GM23338 (cell line): Measurements from ENCODE around the gene NECAP2. TPM values are rescaled to one million over a fixed set of nuclear protein-coding genes. Genes with fewer than 3 reads are reported as not detected.

Source experiments
- ATAC-seq: fragments of 200-7000 bp; cut with Tn5 transposase; 3 replicates; pipeline ENCODE4 v1.9.1; 2020
- DNase-seq: peaks from one replicate; pipeline ENCODE4 v3.0.0-alpha.2; 2015; ENCODE audit warnings: low spot score
- H2AFZ ChIP-seq: fragments of 200-600 bp; sonication (generic); 2 replicates; pipeline ENCODE4 v1.8.0; 2016; ENCODE audit warnings: antibody characterized with exemption, mild to moderate bottlenecking, moderate library complexity
- H3F3A ChIP-seq: fragments of 200-600 bp; sonication (generic); replicated peaks from 2 replicates; pipeline ENCODE4 v1.8.0; 2017; ENCODE audit warnings: antibody characterized with exemption, mixed run types, low read depth
- H3K27ac ChIP-seq: fragments of 200-600 bp; sonication (generic); 2 replicates; pipeline ENCODE4 v1.6.1; 2016; ENCODE audit warnings: low read depth
- H3K27me3 ChIP-seq: fragments of 200-600 bp; sonication (generic); 2 replicates; pipeline ENCODE4 v1.8.0; 2016; ENCODE audit warnings: mild to moderate bottlenecking, mixed run types, moderate library complexity; ENCODE audit not compliant: insufficient read depth
- H3K36me3 ChIP-seq: fragments of 200-600 bp; sonication (generic); 2 replicates; pipeline ENCODE4 v1.8.0; 2016; ENCODE audit warnings: mild to moderate bottlenecking; ENCODE audit not compliant: insufficient read depth
- H3K4me1 ChIP-seq: fragments of 200-600 bp; sonication (generic); 2 replicates; pipeline ENCODE4 v1.8.0; 2016; ENCODE audit warnings: mild to moderate bottlenecking, moderate library complexity; ENCODE audit not compliant: insufficient read depth
- H3K4me2 ChIP-seq: fragments of 200-600 bp; sonication (generic); 2 replicates; pipeline ENCODE4 v1.7.1; 2017; ENCODE audit warnings: mixed run types
- H3K4me3 ChIP-seq: fragments of 200-600 bp; sonication (generic); 2 replicates; pipeline ENCODE4 v1.6.1; 2016; ENCODE audit warnings: mixed run types
- H3K79me2 ChIP-seq: fragments of 200-600 bp; sonication (generic); replicated peaks from 2 replicates; pipeline ENCODE4 v1.8.0; 2017; ENCODE audit warnings: mild to moderate bottlenecking; ENCODE audit not compliant: insufficient read depth
- H3K9me2 ChIP-seq: fragments of 200-600 bp; sonication (generic); 2 replicates; pipeline ENCODE4 v1.8.0; 2017; ENCODE audit not compliant: insufficient read depth
- H4K20me1 ChIP-seq: fragments of 200-600 bp; sonication (generic); replicated peaks from 2 replicates; pipeline ENCODE4 v1.8.0; 2017; ENCODE audit warnings: mild to moderate bottlenecking; ENCODE audit not compliant: insufficient read depth
- H3K27ac Mint-ChIP-seq: 2 replicates; pipeline ENCODE4 v1.8.0; 2020; ENCODE audit warnings: inconsistent platforms, mild to moderate bottlenecking, moderate library complexity, mixed read lengths
- H3K27me3 Mint-ChIP-seq: 3 replicates; pipeline ENCODE4 v1.8.0; 2022; ENCODE audit warnings: low read depth, mild to moderate bottlenecking, moderate library complexity, mixed read lengths, inconsistent platforms; ENCODE audit not compliant: insufficient read depth, poor library complexity
- H3K36me3 Mint-ChIP-seq: 3 replicates; pipeline ENCODE4 v1.8.0; 2021; ENCODE audit warnings: low read depth, mild to moderate bottlenecking, inconsistent platforms, moderate library complexity, mixed read lengths
- H3K4me1 Mint-ChIP-seq: 3 replicates; pipeline ENCODE4 v1.8.0; 2020; ENCODE audit warnings: mild to moderate bottlenecking, inconsistent platforms, mixed read lengths
- H3K4me3 Mint-ChIP-seq: 3 replicates; pipeline ENCODE4 v1.8.0; 2021; ENCODE audit warnings: moderate library complexity, mild to moderate bottlenecking, inconsistent platforms, mixed read lengths
- H3K9me3 Mint-ChIP-seq: 3 replicates; pipeline ENCODE4 v1.8.0; 2020; ENCODE audit warnings: moderate library complexity, mild to moderate bottlenecking, inconsistent platforms, mixed read lengths
- CREB1 ChIP-seq: fragments of 250-450 bp; sonication (Bioruptor Pico); IDR thresholded peaks from 2 replicates; pipeline ENCODE4 v1.5.0; 2020; ENCODE audit warnings: low read depth, mild to moderate bottlenecking, moderate library complexity
- EZH2 ChIP-seq: fragments of 200-600 bp; sonication (generic); IDR thresholded peaks from one replicate; pipeline ENCODE4 v1.8.0; 2017; ENCODE audit warnings: antibody characterized with exemption, mild to moderate bottlenecking, low read depth; ENCODE audit not compliant: unreplicated experiment
- EZH2phosphoT487 ChIP-seq: fragments of 200-600 bp; sonication (generic); IDR thresholded peaks from one replicate; pipeline ENCODE4 v1.8.1; 2018; ENCODE audit warnings: antibody characterized with exemption; ENCODE audit not compliant: unreplicated experiment
- JUNB ChIP-seq: IDR thresholded peaks from one replicate; pipeline ENCODE4 v1.6.1; 2016; ENCODE audit warnings: antibody characterized with exemption; ENCODE audit not compliant: unreplicated experiment
- NANOG ChIP-seq: IDR thresholded peaks from 2 replicates; pipeline ENCODE4 v1.6.1; 2016; ENCODE audit warnings: antibody characterized with exemption, borderline replicate concordance
- POLR2AphosphoS5 ChIP-seq: IDR thresholded peaks from 2 replicates; pipeline ENCODE4 v1.6.1; 2016; ENCODE audit warnings: antibody characterized with exemption, low read depth
- STAT1 ChIP-seq: IDR thresholded peaks from one replicate; pipeline ENCODE4 v1.6.1; 2016; ENCODE audit warnings: antibody characterized with exemption; ENCODE audit not compliant: unreplicated experiment
- ZNF114 ChIP-seq: fragments of 250-450 bp; sonication (Bioruptor Pico); IDR thresholded peaks from 2 replicates; pipeline ENCODE4 v1.5.0; 2020; ENCODE audit warnings: mild to moderate bottlenecking, moderate library complexity
- ZNF331 ChIP-seq: fragments of 250-450 bp; sonication (Bioruptor Pico); IDR thresholded peaks from 2 replicates; pipeline ENCODE4 v1.5.0; 2020; ENCODE audit warnings: low read depth, mild to moderate bottlenecking, moderate library complexity
- polyA plus RNA-seq: library from polyadenylated mRNA; unstranded; fragments of >200 nt; fragmentation: Nextera tagmentation; extraction: Ambion mirVana; gene quantifications from 2 replicates; pipeline ENCODE4 v1.2.1, GENCODE V29; 2016
- total RNA-seq: library from RNA; depleted of rRNA; stranded (reverse); fragments of >200 nt; shearing (Covaris generic); gene quantifications from 2 replicates; pipeline ENCODE4 v1.2.3, GENCODE V29; 2014
- TF ChIP-seq, protein P1 (sequence below): fragments of 250-450 bp; sonication (Bioruptor Pico); IDR thresholded peaks from 2 replicates; pipeline ENCODE4 v1.5.0; 2020; ENCODE audit warnings: mild to moderate bottlenecking, moderate library complexity
- TF ChIP-seq, protein P2 (sequence below), 2 experiments: fragments of 200-600 bp in 1 of 2; sonication (generic) in 1 of 2; conservative IDR thresholded peaks; 2 replicates each; pipeline versions ENCODE4 v1.5.1 to v1.6.1; 2016 to 2017; ENCODE audit warnings: antibody characterized with exemption in 2 of 2, low read depth in 2 of 2, mild to moderate bottlenecking in 2 of 2, moderate library complexity in 1 of 2
- TF ChIP-seq, protein P3 (sequence below): IDR thresholded peaks from 2 replicates; pipeline ENCODE4 v1.6.1; 2016; ENCODE audit warnings: antibody characterized with exemption
- TF ChIP-seq, protein P4 (sequence below): IDR thresholded peaks from one replicate; pipeline ENCODE4 v1.6.1; 2018; ENCODE audit warnings: antibody characterized with exemption; ENCODE audit not compliant: unreplicated experiment

Gene NECAP2
- total and polyA plus RNA-seq, 2 experiments from 2014 or later: 20.2 to 28.9 TPM

DNA sequence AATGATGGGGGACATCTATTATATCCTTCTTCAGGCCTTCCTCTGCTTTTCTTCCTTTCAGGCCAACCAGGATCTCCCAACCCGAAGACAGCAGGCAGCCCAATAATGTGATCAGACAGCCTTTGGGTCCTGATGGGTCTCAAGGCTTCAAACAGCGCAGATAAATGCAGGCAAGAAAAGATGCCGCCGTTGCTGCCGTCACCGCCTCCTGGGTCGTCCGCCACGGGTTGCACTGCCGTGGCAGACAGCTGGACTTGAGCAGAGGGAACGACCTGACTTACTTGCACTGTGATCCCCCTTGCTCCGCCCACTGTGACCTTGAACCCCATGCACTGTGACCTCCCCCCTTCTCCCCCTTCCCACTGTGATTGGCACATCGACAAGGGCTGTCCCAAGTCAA is 45.5 kb upstream of the NECAP2 start:
- H3K36me3 Mint-ChIP-seq: peaks cover 47% of the 10 kb centered on the region
- Histone ChIP-seq H3K4me3 (no peak overlapping the region), H3K27ac (no peak overlapping the region), H3K27me3 (no peaks in the 10 kb centered on the region), H4K20me1 (peaks cover 48% of the 10 kb centered on the region), H3K79me2 (peaks cover 42% of the 10 kb centered on the region), H3F3A (no peaks in the 10 kb centered on the region), H2AFZ (no peak overlapping the region), H3K4me1 (peaks cover 27% of the 10 kb centered on the region), H3K9me2 (0 out of 2 replicates have a peak, but pooled peaks cover 3% of the 10 kb centered on the region), H3K36me3 (peaks cover 7% of the 10 kb centered on the region), H3K4me2 (no peak overlapping the region)
- no peak for DNase-seq
- no peaks in the 10 kb centered on the region for H3K9me3 Mint-ChIP-seq
- H3K4me3 Mint-ChIP-seq: no peak overlapping the region
- peaks cover 53% of the 10 kb centered on the region for H3K4me1 Mint-ChIP-seq
- no peak for ATAC-seq
- H3K27ac Mint-ChIP-seq: no peak overlapping the region
- peaks cover 10% of the 10 kb centered on the region for H3K27me3 Mint-ChIP-seq
- TF ChIP-seq, protein P1, sequence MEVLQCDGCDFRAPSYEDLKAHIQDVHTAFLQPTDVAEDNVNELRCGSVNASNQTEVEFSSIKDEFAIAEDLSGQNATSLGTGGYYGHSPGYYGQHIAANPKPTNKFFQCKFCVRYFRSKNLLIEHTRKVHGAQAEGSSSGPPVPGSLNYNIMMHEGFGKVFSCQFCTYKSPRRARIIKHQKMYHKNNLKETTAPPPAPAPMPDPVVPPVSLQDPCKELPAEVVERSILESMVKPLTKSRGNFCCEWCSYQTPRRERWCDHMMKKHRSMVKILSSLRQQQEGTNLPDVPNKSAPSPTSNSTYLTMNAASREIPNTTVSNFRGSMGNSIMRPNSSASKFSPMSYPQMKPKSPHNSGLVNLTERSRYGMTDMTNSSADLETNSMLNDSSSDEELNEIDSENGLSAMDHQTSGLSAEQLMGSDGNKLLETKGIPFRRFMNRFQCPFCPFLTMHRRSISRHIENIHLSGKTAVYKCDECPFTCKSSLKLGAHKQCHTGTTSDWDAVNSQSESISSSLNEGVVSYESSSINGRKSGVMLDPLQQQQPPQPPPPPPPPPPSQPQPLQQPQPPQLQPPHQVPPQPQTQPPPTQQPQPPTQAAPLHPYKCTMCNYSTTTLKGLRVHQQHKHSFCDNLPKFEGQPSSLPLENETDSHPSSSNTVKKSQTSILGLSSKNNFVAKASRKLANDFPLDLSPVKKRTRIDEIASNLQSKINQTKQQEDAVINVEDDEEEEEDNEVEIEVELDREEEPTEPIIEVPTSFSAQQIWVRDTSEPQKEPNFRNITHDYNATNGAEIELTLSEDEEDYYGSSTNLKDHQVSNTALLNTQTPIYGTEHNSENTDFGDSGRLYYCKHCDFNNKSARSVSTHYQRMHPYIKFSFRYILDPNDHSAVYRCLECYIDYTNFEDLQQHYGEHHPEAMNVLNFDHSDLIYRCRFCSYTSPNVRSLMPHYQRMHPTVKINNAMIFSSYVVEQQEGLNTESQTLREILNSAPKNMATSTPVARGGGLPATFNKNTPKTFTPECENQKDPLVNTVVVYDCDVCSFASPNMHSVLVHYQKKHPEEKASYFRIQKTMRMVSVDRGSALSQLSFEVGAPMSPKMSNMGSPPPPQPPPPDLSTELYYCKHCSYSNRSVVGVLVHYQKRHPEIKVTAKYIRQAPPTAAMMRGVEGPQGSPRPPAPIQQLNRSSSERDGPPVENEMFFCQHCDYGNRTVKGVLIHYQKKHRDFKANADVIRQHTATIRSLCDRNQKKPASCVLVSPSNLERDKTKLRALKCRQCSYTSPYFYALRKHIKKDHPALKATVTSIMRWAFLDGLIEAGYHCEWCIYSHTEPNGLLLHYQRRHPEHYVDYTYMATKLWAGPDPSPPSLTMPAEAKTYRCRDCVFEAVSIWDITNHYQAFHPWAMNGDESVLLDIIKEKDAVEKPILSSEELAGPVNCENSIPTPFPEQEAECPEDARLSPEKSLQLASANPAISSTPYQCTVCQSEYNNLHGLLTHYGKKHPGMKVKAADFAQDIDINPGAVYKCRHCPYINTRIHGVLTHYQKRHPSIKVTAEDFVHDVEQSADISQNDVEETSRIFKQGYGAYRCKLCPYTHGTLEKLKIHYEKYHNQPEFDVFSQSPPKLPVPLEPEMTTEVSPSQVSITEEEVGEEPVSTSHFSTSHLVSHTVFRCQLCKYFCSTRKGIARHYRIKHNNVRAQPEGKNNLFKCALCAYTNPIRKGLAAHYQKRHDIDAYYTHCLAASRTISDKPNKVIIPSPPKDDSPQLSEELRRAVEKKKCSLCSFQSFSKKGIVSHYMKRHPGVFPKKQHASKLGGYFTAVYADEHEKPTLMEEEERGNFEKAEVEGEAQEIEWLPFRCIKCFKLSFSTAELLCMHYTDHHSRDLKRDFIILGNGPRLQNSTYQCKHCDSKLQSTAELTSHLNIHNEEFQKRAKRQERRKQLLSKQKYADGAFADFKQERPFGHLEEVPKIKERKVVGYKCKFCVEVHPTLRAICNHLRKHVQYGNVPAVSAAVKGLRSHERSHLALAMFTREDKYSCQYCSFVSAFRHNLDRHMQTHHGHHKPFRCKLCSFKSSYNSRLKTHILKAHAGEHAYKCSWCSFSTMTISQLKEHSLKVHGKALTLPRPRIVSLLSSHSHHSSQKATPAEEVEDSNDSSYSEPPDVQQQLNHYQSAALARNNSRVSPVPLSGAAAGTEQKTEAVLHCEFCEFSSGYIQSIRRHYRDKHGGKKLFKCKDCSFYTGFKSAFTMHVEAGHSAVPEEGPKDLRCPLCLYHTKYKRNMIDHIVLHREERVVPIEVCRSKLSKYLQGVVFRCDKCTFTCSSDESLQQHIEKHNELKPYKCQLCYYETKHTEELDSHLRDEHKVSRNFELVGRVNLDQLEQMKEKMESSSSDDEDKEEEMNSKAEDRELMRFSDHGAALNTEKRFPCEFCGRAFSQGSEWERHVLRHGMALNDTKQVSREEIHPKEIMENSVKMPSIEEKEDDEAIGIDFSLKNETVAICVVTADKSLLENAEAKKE (CRISPR knock-in tag): no peak
- TF ChIP-seq, protein P2, sequence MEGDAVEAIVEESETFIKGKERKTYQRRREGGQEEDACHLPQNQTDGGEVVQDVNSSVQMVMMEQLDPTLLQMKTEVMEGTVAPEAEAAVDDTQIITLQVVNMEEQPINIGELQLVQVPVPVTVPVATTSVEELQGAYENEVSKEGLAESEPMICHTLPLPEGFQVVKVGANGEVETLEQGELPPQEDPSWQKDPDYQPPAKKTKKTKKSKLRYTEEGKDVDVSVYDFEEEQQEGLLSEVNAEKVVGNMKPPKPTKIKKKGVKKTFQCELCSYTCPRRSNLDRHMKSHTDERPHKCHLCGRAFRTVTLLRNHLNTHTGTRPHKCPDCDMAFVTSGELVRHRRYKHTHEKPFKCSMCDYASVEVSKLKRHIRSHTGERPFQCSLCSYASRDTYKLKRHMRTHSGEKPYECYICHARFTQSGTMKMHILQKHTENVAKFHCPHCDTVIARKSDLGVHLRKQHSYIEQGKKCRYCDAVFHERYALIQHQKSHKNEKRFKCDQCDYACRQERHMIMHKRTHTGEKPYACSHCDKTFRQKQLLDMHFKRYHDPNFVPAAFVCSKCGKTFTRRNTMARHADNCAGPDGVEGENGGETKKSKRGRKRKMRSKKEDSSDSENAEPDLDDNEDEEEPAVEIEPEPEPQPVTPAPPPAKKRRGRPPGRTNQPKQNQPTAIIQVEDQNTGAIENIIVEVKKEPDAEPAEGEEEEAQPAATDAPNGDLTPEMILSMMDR (conservative IDR thresholded peaks at IDR 0.05; ENCODE audit: low read depth in 2 of 2): no peak
- TF ChIP-seq, protein P3, sequence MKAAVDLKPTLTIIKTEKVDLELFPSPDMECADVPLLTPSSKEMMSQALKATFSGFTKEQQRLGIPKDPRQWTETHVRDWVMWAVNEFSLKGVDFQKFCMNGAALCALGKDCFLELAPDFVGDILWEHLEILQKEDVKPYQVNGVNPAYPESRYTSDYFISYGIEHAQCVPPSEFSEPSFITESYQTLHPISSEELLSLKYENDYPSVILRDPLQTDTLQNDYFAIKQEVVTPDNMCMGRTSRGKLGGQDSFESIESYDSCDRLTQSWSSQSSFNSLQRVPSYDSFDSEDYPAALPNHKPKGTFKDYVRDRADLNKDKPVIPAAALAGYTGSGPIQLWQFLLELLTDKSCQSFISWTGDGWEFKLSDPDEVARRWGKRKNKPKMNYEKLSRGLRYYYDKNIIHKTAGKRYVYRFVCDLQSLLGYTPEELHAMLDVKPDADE: no peak
- TF ChIP-seq NANOG: no peak
- TF ChIP-seq ZNF114 (CRISPR knock-in tag): no peak
- no peak for TF ChIP-seq JUNB
- TF ChIP-seq, protein P4, sequence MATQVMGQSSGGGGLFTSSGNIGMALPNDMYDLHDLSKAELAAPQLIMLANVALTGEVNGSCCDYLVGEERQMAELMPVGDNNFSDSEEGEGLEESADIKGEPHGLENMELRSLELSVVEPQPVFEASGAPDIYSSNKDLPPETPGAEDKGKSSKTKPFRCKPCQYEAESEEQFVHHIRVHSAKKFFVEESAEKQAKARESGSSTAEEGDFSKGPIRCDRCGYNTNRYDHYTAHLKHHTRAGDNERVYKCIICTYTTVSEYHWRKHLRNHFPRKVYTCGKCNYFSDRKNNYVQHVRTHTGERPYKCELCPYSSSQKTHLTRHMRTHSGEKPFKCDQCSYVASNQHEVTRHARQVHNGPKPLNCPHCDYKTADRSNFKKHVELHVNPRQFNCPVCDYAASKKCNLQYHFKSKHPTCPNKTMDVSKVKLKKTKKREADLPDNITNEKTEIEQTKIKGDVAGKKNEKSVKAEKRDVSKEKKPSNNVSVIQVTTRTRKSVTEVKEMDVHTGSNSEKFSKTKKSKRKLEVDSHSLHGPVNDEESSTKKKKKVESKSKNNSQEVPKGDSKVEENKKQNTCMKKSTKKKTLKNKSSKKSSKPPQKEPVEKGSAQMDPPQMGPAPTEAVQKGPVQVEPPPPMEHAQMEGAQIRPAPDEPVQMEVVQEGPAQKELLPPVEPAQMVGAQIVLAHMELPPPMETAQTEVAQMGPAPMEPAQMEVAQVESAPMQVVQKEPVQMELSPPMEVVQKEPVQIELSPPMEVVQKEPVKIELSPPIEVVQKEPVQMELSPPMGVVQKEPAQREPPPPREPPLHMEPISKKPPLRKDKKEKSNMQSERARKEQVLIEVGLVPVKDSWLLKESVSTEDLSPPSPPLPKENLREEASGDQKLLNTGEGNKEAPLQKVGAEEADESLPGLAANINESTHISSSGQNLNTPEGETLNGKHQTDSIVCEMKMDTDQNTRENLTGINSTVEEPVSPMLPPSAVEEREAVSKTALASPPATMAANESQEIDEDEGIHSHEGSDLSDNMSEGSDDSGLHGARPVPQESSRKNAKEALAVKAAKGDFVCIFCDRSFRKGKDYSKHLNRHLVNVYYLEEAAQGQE: no peak
- no peak for TF ChIP-seq POLR2AphosphoS5
- TF ChIP-seq CREB1 (CRISPR knock-in tag): no peak
- TF ChIP-seq EZH2: no peak
- no peak for TF ChIP-seq STAT1
- TF ChIP-seq ZNF331 (CRISPR knock-in tag): no peak
- no peak for TF ChIP-seq EZH2phosphoT487
